H9 (cell line): ENCODE results near the gene C1orf74. TPM values are rescaled to one million over a fixed set of nuclear protein-coding genes. Genes with fewer than 3 reads are reported as not detected.

Experiments used
- DNase-seq: peaks from one replicate; pipeline ENCODE4 v3.0.0-alpha.2; 2017
- H2AFZ ChIP-seq: one replicate; pipeline ENCODE4 v1.6.1; 2013; ENCODE audit warnings: mild to moderate bottlenecking, low read length, control low read depth, moderate library complexity
- H2AK5ac ChIP-seq: 2 replicates; pipeline ENCODE4 v1.6.1; 2013; ENCODE audit warnings: low read length, control low read depth, mixed read lengths; ENCODE audit not compliant: insufficient read length
- H2BK120ac ChIP-seq: one replicate; pipeline ENCODE4 v1.6.1; 2013; ENCODE audit warnings: low read depth, mild to moderate bottlenecking, low read length, control low read depth, inconsistent platforms; ENCODE audit not compliant: poor library complexity, severe bottlenecking
- H2BK12ac ChIP-seq: 2 replicates; pipeline ENCODE4 v1.6.1; 2013; ENCODE audit warnings: low read length, control low read depth, mixed read lengths, low read depth; ENCODE audit not compliant: insufficient read length
- H2BK15ac ChIP-seq: 2 replicates; pipeline ENCODE4 v1.6.1; 2013; ENCODE audit warnings: low read depth, low read length, control low read depth
- H2BK20ac ChIP-seq: one replicate; pipeline ENCODE4 v1.6.1; 2013; ENCODE audit warnings: low read depth, mild to moderate bottlenecking, low read length, control low read depth, inconsistent platforms; ENCODE audit not compliant: poor library complexity, severe bottlenecking
- H2BK5ac ChIP-seq: 2 replicates; pipeline ENCODE4 v1.6.1; 2013; ENCODE audit warnings: low read length, control low read depth, mixed read lengths; ENCODE audit not compliant: insufficient read length
- H3K14ac ChIP-seq: 2 replicates; pipeline ENCODE4 v1.6.1; 2013; ENCODE audit warnings: low read length, control low read depth; ENCODE audit not compliant: insufficient read depth
- H3K18ac ChIP-seq: 2 replicates; pipeline ENCODE4 v1.6.1; 2013; ENCODE audit warnings: low read depth, mild to moderate bottlenecking, mixed read lengths, low read length, control low read depth; ENCODE audit not compliant: insufficient read length
- H3K23ac ChIP-seq: 2 replicates; pipeline ENCODE4 v1.6.1; 2013; ENCODE audit warnings: low read length, control low read depth, mixed read lengths, low read depth; ENCODE audit not compliant: insufficient read length
- H3K23me2 ChIP-seq: 2 replicates; pipeline ENCODE4 v1.6.1; 2013; ENCODE audit warnings: low read depth, mild to moderate bottlenecking, mixed read lengths, low read length, control low read depth; ENCODE audit not compliant: insufficient read length, poor library complexity, severe bottlenecking
- H3K27ac ChIP-seq: 2 replicates; pipeline ENCODE4 v1.5.1; 2013; ENCODE audit warnings: low read length, control low read depth, mixed read lengths, low read depth; ENCODE audit not compliant: insufficient read length
- H3K27me3 ChIP-seq: 2 replicates; pipeline ENCODE4 v1.6.1; 2013; ENCODE audit warnings: low read length, control low read depth, inconsistent platforms; ENCODE audit not compliant: insufficient read depth
- H3K4ac ChIP-seq: 2 replicates; pipeline ENCODE4 v1.6.1; 2013; ENCODE audit warnings: low read depth, mild to moderate bottlenecking, control low read depth, inconsistent platforms, low read length, moderate library complexity
- H3K4me1 ChIP-seq: 2 replicates; pipeline ENCODE4 v1.6.1; 2013; ENCODE audit warnings: low read length, control low read depth, inconsistent platforms; ENCODE audit not compliant: insufficient read depth
- H3K4me2 ChIP-seq: 2 replicates; pipeline ENCODE4 v1.6.1; 2013; ENCODE audit warnings: low read length, control low read depth, mixed read lengths; ENCODE audit not compliant: insufficient read length, insufficient read depth
- H3K56ac ChIP-seq: 2 replicates; pipeline ENCODE4 v1.6.1; 2013; ENCODE audit warnings: low read depth, mild to moderate bottlenecking, mixed read lengths, low read length, control low read depth; ENCODE audit not compliant: insufficient read length
- H3K79me1 ChIP-seq: 2 replicates; pipeline ENCODE4 v1.6.1; 2013; ENCODE audit warnings: low read depth, mild to moderate bottlenecking, moderate library complexity, low read length, control low read depth, inconsistent platforms; ENCODE audit not compliant: insufficient read depth, poor library complexity, severe bottlenecking
- H3K79me2 ChIP-seq: 2 replicates; pipeline ENCODE4 v1.6.1; 2013; ENCODE audit warnings: low read length, control low read depth, inconsistent platforms; ENCODE audit not compliant: insufficient read depth
- H3K9ac ChIP-seq: 2 replicates; pipeline ENCODE4 v1.6.1; 2013; ENCODE audit warnings: low read length, control low read depth, mixed read lengths; ENCODE audit not compliant: insufficient read length; ENCODE audit errors: extremely low read depth
- H3K9me3 ChIP-seq: one replicate; pipeline ENCODE4 v1.6.1; 2013; ENCODE audit warnings: low read depth, low read length, inconsistent platforms; ENCODE audit not compliant: control insufficient read depth
- H3T11ph ChIP-seq: one replicate; pipeline ENCODE4 v1.6.1; 2013; ENCODE audit warnings: mild to moderate bottlenecking, low read length, control low read depth, inconsistent platforms
- H4K20me1 ChIP-seq: one replicate; pipeline ENCODE4 v1.6.1; 2013; ENCODE audit not compliant: control insufficient read depth, insufficient read length, insufficient read depth
- H4K5ac ChIP-seq: 2 replicates; pipeline ENCODE4 v1.6.1; 2013; ENCODE audit warnings: low read depth, mild to moderate bottlenecking, mixed read lengths, low read length, control low read depth; ENCODE audit not compliant: insufficient read length
- H4K8ac ChIP-seq: replicated peaks from 2 replicates; pipeline ENCODE4 v1.6.1; 2013; ENCODE audit warnings: low read length, control low read depth, mixed read lengths, low read depth; ENCODE audit not compliant: insufficient read length
- H4K91ac ChIP-seq: 2 replicates; pipeline ENCODE4 v1.6.1; 2013; ENCODE audit warnings: low read depth, mild to moderate bottlenecking, moderate library complexity, mixed read lengths, low read length, control low read depth; ENCODE audit not compliant: insufficient read length
- H3K27ac Mint-ChIP-seq, 3 experiments: 2 replicates in 2 of 3; 3 replicates in 1 of 3; pipeline ENCODE4 v1.8.0; 2020 to 2021; ENCODE audit warnings: mixed read lengths in 3 of 3, mild to moderate bottlenecking in 1 of 3, moderate library complexity in 1 of 3
- H3K27me3 Mint-ChIP-seq: 2 replicates; pipeline ENCODE4 v1.8.0; 2021; ENCODE audit warnings: low read depth, mild to moderate bottlenecking, moderate library complexity, mixed read lengths
- H3K36me3 Mint-ChIP-seq, 3 experiments: 2 replicates in 2 of 3; 3 replicates in 1 of 3; pipeline ENCODE4 v1.8.0; 2020 to 2021; ENCODE audit warnings: low read depth in 3 of 3, mixed read lengths in 3 of 3; ENCODE audit not compliant: insufficient read depth in 1 of 3
- H3K4me1 Mint-ChIP-seq, 2 experiments: 2 replicates each; pipeline ENCODE4 v1.8.0; 2020; ENCODE audit warnings: mixed read lengths in 2 of 2
- H3K4me3 Mint-ChIP-seq, 2 experiments: 2 replicates in 1 of 2; 3 replicates in 1 of 2; pipeline ENCODE4 v1.8.0; 2020 to 2021; ENCODE audit warnings: mild to moderate bottlenecking in 2 of 2, mixed read lengths in 2 of 2, moderate library complexity in 1 of 2
- H3K9me3 Mint-ChIP-seq, 2 experiments: 2 replicates in 1 of 2; 3 replicates in 1 of 2; pipeline ENCODE4 v1.8.0; 2020; ENCODE audit warnings: mild to moderate bottlenecking in 2 of 2, mixed read lengths in 2 of 2, moderate library complexity in 1 of 2
- CTCF ChIP-seq: fragments of 200-600 bp; sonication (generic); conservative IDR thresholded peaks from 3 replicates; pipeline ENCODE4 v1.8.0; 2021; ENCODE audit warnings: antibody characterized with exemption, mild to moderate bottlenecking
- WGBS: extraction: QIAGEN DNeasy Blood & Tissue Kit; methylation state at CpG from one replicate; pipeline ENCODE4 v1.1.7; 2013; ENCODE audit warnings: missing lambda C conversion rate, low lambda C conversion rate, mixed read lengths; ENCODE audit not compliant: insufficient read length; ENCODE audit errors: extremely low coverage; 5-methylcytosine and 5-hydroxymethylcytosine counted together
- total RNA-seq: library from RNA; stranded (reverse); gene quantifications from 2 replicates; pipeline ENCODE4 v1.2.1, GENCODE V29; 2021

The C1orf74 gene
- total RNA-seq, 1 experiment from 2014 or later = 2.4 TPM

- Histone ChIP-seq H4K91ac (no peak overlapping the region), H2AK5ac (no peak overlapping the region), H4K8ac (no peak overlapping the region), H3K14ac (no peak overlapping the region), H3T11ph (no peak overlapping the region), H3K18ac (no peak overlapping the region), H2BK15ac (no peak overlapping the region), H2AFZ (no peak overlapping the region), H2BK5ac (no peak overlapping the region), H3K79me2 (no peaks in the 10 kb centered on the region), H3K23ac (no peak overlapping the region), H3K9ac (no peak overlapping the region), H3K56ac (no peak overlapping the region), H3K4me2 (no peak overlapping the region), H4K5ac (no peak overlapping the region), H3K4me1 (no peaks in the 10 kb centered on the region), H3K9me3 (no peaks in the 10 kb centered on the region), H3K23me2 (peaks cover 8% of the 10 kb centered on the region), H2BK12ac (no peak overlapping the region), H2BK20ac (no peak overlapping the region), H2BK120ac (no peak overlapping the region), H3K27me3 (no peaks in the 10 kb centered on the region), H3K79me1 (no peaks in the 10 kb centered on the region), H3K27ac (no peak overlapping the region), H3K4ac (no peak overlapping the region), H4K20me1 (no peaks in the 10 kb centered on the region)
- Mint-ChIP-seq H3K4me1 (peaks cover 21 to 22% of the 10 kb centered on the region in 2 experiments), H3K9me3 (no peaks in the 10 kb centered on the region), H3K27me3 (peaks cover 2% of the 10 kb centered on the region), H3K36me3 (peaks cover 0 to 3% (median 3%) of the 10 kb centered on the region in 3 experiments; a peak in 4 of 7 replicates), H3K27ac (0 out of 7 replicates have a peak overlapping the region, but pooled peaks of 1 of the 3 experiments have one; percentile 76), H3K4me3 (no peak overlapping the region; a peak in 1 of 5 replicates)
- no peak for TF ChIP-seq CTCF
- DNase-seq = no peak
- no CpG with 5 or more reads among the region's 5 CpGs for WGBS
These were observed 16.9 kb upstream of the C1orf74 start for GRCh38 chr1:209800984-209801834.
